Retinal pigment epithelial cell (primary cell): ENCODE results near the gene ZNF750.

Source experiments
- DNase-seq: peaks from one replicate; pipeline ENCODE4 v3.0.0-alpha.2; 2010; ENCODE audit warnings: low read depth
- H3K4me3 ChIP-seq: 2 replicates; pipeline ENCODE4 v1.5.1; 2011; ENCODE audit warnings: mild to moderate bottlenecking, low read length, control low read depth, moderate library complexity
- TF ChIP-seq, protein P1 (sequence below): conservative IDR thresholded peaks from 2 replicates; pipeline ENCODE4 v1.5.1; 2011; ENCODE audit warnings: low read depth, low read length, control low read depth, inconsistent platforms

The ZNF750 gene

DNA sequence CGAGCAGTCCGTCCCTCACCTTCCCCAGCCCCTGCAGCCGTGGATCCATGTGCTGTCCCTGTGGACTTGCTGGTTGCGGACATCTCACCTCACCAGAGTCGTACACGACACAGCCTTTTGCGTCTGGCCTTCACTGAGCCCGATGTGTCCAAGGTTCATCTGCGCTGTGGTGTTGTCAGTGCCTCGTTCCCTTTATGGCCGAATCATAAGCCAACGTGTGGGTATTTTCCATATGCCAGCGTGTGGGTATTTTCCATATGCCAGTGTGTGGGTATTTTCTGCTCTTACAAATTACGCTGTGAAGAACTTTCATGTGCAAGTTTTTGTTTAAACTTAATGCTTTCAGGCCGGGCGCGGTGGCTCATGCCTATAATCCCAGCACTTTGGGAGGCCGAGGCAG, 56.3 kb downstream of the ZNF750 start:
- TF ChIP-seq, protein P1, sequence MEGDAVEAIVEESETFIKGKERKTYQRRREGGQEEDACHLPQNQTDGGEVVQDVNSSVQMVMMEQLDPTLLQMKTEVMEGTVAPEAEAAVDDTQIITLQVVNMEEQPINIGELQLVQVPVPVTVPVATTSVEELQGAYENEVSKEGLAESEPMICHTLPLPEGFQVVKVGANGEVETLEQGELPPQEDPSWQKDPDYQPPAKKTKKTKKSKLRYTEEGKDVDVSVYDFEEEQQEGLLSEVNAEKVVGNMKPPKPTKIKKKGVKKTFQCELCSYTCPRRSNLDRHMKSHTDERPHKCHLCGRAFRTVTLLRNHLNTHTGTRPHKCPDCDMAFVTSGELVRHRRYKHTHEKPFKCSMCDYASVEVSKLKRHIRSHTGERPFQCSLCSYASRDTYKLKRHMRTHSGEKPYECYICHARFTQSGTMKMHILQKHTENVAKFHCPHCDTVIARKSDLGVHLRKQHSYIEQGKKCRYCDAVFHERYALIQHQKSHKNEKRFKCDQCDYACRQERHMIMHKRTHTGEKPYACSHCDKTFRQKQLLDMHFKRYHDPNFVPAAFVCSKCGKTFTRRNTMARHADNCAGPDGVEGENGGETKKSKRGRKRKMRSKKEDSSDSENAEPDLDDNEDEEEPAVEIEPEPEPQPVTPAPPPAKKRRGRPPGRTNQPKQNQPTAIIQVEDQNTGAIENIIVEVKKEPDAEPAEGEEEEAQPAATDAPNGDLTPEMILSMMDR = no peak
- H3K4me3 ChIP-seq = no peak overlapping the region
- no peak for DNase-seq

DNA sequence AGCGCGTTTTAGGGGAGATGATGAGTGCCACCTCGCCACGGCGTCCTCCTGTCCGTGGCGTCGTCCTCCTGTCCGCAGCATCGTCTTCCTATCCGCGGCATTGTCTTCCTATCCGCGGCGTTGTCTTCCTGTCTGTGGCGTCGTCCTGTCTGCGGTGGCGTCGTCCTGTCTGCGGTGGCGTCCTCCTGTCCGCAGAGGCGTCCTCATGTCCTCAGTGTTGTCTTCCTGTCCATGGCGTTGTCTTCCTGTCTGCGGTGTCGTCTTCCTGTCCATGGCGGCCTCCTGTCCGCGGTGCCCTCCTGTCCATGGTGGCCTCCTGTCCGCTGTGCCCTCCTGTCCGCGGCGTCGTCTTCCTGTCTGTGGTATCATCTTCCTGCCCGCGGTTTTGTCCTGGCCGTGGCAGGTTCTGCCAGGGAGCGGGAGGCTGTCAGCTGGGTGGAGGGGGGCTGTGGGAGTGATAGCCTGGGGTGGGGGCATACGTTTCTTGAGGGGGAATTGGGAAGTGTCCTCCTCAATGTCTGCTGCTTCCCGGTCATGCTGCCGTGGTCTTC, 57.1 kb downstream of the ZNF750 start:
- no peak overlapping the region for H3K4me3 ChIP-seq
- no peak for DNase-seq
- TF ChIP-seq, protein P1 = no peak

DNA sequence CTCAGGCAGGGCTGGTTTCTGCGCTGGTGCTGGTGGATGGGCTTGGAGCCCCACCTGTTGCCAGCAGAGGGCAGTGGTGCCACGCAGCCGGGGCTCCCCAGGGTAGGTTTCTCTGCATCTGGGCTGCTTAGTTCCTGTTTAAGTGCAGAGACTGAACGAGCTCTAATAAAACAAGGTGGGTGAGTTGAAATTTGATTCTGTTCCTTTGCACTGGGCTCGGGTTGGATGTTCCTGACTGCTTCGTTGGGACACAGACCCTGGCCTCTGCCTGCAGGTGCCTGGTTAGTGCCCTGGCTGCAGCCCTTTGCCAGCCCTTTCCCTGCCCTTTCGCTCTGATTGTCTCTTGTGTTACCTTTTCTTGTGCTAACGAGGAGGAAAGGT, 57.9 kb downstream of the ZNF750 start:
- DNase-seq = no peak
- TF ChIP-seq, protein P1 = peak; percentile 99
- H3K4me3 ChIP-seq = no peak overlapping the region

DNA sequence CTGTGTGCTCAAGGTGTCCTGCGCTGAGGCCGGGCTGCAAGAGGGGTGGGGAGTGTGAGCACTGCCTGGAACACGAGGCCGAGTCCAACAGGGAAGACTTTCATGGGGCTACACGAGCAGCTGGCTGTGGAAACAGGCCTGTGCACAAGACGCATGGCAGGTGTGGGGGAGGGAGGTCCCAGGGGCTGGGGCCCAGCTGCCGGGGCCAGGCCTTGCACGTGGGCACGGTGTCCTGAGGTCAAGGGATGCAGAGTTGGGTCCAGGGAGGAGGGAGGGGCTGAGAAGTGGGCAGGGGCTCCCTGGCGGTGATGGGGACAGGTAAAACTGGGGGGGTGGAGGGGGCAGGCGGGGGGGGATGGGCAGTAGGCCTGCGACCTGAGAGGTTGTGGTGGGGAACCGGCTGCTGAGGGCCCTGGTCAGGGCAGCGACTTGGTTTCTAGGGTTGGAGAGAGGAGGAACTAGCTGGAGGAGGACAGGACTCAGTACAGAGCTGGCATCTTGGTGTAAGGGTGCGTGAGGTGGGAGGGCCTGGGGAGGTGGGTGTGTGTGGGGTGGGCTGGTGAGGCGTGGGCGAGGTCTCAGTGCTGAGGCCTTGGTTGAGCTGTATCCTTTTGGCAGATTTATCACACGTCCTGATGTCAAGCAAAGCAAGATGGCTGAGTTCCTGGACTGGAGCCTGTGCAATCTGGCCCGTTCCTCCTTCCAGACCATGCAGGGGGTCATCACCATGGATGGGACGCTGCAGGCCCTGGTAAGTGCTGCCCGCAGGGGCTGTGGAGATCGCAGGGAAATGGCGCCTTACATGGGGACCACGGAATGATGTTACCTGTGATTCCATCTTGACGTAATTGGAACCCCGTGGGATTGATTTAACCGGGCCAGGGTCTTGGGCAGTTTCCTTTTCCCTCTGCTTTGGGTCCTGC, 58.6 kb downstream of the ZNF750 start:
- DNase-seq = no peak
- H3K4me3 ChIP-seq = no peak overlapping the region
- TF ChIP-seq, protein P1 = no peak

DNA sequence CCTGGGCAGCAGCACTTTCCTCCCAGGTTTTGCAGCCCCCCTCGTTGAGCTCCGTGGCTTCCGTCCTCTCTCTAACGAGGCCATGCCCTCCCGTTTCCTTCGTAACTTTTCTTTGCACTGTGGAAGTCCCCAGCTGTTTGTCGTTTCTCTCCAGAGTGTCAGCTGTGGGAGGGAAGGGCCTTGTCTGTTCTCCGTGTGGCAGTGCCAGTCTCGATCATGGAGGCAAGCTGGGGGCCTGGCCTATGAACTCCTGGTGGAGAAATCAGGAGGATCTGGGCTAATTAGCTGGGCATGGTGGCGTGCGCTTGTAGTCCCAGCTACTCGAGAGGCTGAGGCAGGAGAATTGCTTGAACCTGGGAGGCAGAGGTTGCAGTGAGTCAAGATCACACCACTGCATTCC, 59.6 kb downstream of the ZNF750 start:
- H3K4me3 ChIP-seq = no peak overlapping the region
- TF ChIP-seq, protein P1 = no peak
- DNase-seq = no peak

DNA sequence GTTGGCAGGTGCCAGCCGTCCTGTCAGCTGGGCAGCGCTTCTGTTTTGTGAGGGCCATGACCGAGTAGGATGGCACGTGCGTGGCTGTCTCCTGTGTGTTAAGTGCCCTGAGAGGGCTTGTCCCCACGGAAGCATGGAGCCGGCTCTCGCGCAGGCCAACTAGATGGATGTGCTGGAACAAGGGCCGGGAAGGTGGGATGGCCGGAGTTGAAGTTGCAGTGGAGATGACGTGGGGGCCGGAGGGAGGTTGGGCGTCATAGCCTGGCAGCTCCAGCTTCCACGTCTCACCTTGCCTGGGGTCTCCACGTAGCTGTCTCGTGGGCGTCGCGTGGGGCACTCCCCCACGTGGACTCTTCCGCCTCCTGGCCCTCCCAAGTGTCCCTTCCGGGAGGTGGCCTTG, 60.3 kb downstream of the ZNF750 start:
- TF ChIP-seq, protein P1 = no peak
- no peak for DNase-seq
- no peak overlapping the region for H3K4me3 ChIP-seq
